ENCODE results near the gene CD99L2. TPM values are rescaled to one million over a fixed set of nuclear protein-coding genes. Genes with fewer than 3 reads are reported as not detected.

The CD99L2 gene
- total and polyA plus RNA-seq, 10 of the 15 experiments (the other 5 are each of a cell fraction or from before 2014, with no cell fraction given): 1.1 to 22.9 (median 13.0) TPM

DNA sequence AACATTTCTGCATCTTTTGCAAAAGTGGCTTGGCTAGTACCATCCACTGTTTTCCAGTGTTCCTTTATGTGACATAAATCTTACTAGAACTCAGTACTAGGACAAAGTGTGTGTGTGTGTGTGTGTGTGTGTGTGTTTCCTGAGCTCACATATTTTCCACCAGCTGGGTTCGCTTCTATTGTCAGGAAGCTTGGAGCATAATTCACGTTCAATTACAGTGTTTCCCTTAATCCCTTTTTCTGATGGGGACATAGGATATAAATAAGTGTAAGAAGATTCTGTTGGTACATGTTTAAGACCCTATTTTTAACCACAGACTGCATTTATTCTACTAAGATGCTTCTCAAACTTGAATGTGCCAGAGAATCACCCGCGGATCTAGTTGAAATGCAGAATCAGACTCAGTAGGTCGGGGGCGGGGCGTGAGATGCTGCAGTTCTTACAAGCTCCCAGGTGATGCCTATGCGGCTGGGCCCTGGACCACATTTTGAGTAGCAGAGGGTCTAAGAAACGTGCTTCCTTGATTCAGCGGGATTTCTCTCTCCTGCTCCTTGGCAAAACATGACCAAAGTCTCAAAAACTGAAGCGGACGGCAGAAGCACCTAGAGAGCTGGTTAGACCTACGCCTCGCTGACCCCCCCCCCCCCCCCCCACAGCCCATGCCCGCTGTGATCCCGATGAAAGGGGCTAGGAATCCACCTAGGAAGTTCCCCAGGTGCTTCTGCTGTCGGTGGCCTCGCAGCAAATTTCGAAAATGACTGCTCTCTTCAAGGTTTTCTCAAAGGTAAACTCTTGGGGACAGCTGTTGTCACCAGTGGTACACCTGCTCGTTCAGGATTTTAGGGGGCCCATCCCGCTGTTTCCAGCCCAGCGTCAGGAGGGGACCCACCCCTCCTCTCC is 797 bp downstream of the CD99L2 start:
- POLR2A ChIA-PET: interaction anchor here (0.7 to 0.8 kb wide), 2 partner anchors 17 to 48 kb away, joined by 3 to 4 read pairs; no protein-coding TSS in a partner anchor
- TF ChIP-seq NR2F1 (conservative IDR thresholded peaks at IDR 0.05) (no peak), SMAD1 (IDR thresholded peaks at IDR 0.05; ENCODE audit: low read depth, partially characterized antibody) (no peak), BCL11A (IDR thresholded peaks at IDR 0.05; ENCODE audit: low read depth, low read length) (no peak), BRCA1 (IDR thresholded peaks at IDR 0.05; ENCODE audit: low read depth, low read length) (no peak), ATF7 (IDR thresholded peaks at IDR 0.05; ENCODE audit: low read depth) (no peak), CBX5 (IDR thresholded peaks at IDR 0.05; ENCODE audit: low read depth) (no peak), NBN (IDR thresholded peaks at IDR 0.05) (no peak), RELA (IDR thresholded peaks at IDR 0.05; ENCODE audit: borderline replicate concordance, partially characterized antibody) (no peak)
- TF ChIP-seq, protein P1, sequence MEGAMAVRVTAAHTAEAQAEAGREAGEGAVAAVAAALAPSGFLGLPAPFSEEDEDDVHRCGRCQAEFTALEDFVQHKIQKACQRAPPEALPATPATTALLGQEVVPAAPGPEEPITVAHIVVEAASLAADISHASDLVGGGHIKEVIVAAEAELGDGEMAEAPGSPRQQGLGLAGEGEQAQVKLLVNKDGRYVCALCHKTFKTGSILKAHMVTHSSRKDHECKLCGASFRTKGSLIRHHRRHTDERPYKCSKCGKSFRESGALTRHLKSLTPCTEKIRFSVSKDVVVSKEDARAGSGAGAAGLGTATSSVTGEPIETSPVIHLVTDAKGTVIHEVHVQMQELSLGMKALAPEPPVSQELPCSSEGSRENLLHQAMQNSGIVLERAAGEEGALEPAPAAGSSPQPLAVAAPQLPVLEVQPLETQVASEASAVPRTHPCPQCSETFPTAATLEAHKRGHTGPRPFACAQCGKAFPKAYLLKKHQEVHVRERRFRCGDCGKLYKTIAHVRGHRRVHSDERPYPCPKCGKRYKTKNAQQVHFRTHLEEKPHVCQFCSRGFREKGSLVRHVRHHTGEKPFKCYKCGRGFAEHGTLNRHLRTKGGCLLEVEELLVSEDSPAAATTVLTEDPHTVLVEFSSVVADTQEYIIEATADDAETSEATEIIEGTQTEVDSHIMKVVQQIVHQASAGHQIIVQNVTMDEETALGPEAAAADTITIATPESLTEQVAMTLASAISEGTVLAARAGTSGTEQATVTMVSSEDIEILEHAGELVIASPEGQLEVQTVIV (IDR thresholded peaks at IDR 0.05; ENCODE audit: borderline replicate concordance, partially characterized antibody): no peak
- TF ChIP-seq, protein P2, sequence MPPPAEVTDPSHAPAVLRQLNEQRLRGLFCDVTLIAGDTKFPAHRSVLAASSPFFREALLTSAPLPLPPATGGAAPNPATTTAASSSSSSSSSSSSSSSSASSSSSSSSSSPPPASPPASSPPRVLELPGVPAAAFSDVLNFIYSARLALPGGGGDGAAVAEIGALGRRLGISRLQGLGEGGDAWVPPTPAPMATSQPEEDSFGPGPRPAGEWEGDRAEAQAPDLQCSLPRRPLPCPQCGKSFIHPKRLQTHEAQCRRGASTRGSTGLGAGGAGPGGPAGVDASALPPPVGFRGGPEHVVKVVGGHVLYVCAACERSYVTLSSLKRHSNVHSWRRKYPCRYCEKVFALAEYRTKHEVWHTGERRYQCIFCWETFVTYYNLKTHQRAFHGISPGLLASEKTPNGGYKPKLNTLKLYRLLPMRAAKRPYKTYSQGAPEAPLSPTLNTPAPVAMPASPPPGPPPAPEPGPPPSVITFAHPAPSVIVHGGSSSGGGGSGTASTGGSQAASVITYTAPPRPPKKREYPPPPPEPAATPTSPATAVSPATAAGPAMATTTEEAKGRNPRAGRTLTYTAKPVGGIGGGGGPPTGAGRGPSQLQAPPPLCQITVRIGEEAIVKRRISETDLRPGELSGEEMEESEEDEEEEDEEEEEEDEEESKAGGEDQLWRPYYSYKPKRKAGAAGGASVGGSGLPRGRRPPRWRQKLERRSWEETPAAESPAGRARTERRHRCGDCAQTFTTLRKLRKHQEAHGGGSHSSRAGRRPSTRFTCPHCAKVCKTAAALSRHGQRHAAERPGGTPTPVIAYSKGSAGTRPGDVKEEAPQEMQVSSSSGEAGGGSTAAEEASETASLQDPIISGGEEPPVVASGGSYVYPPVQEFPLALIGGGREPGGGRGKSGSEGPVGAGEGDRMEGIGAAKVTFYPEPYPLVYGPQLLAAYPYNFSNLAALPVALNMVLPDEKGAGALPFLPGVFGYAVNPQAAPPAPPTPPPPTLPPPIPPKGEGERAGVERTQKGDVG (CRISPR knock-in tag; IDR thresholded peaks at IDR 0.05): no peak
- SMC1A ChIA-PET (ENCODE audit: uncharacterized antibody, unreplicated experiment): interaction anchor here (1.2 kb wide), 1 partner anchor 11 kb away, joined by 3 read pairs; no protein-coding TSS in a partner anchor
- Histone ChIP-seq H3K79me2 (ENCODE audit: control insufficient read depth, insufficient read depth, low read length) (peaks cover 11% of the 10 kb centered on the region), H3K27me3 (replicated peaks in 1 of 2; ENCODE audit: control insufficient read depth in 2 of 2, insufficient read depth in 2 of 2, low read length in 1 of 2) (no peaks in the 10 kb centered on the region), H3K4me2 (ENCODE audit: control insufficient read depth, insufficient read depth) (peak overlapping the region; percentile 21), H2AFZ (ENCODE audit: control insufficient read depth, low read depth, low read length) (peak overlapping the region; percentile 75), H3K9ac (ENCODE audit: control insufficient read depth, insufficient read depth, low read length) (peak overlapping the region; percentile 80), H3K36me3 (ENCODE audit: control insufficient read depth in 2 of 2, insufficient read depth in 2 of 2, low read length in 1 of 2) (no peaks in the 10 kb centered on the region), H3K27ac (ENCODE audit: control insufficient read depth, insufficient read depth) (peak overlapping the region; percentile 69), H3K4me1 (ENCODE audit: control insufficient read depth, insufficient read depth, low read length) (no peaks in the 10 kb centered on the region; the same call in 1 of the 2 replicates), H3K4me3 (peak overlapping the region; percentile 71), H4K20me1 (ENCODE audit: control insufficient read depth, insufficient read depth) (no peaks in the 10 kb centered on the region), H3K9me3 (replicated peaks; ENCODE audit: control insufficient read depth, insufficient read depth, low read length) (no peaks in the 10 kb centered on the region; the same call in 2 of the 3 replicates)
- DNase-seq (ENCODE audit: low read depth, low spot score) (no peak), ATAC-seq (peak; percentile 15; the same call in 2 of the 3 replicates), FAIRE-seq (peak; percentile 7)
- intact Hi-C loops (cut with micrococcal nuclease; ENCODE audit: unreplicated experiment): loop anchor here (2.0 to 5.0 kb wide), 2 partner anchors 85 to 120 kb away; partner anchors contain the start of gene HMGB3
- in situ Hi-C loops (cut with MboI): no loop called here
- RAD21 ChIA-PET (ENCODE audit: unreplicated experiment): interaction anchor here (0.7 to 1.0 kb wide), 2 partner anchors 10 to 117 kb away, joined by 3 read pairs; no protein-coding TSS in a partner anchor
- WGBS (ENCODE audit: insufficient coverage, insufficient replicate concordance, low lambda C conversion rate, missing lambda C conversion rate): 19% methylated on average over 21 of the region's 22 CpGs
- CTCF ChIA-PET: interaction anchor here (0.8 kb wide), 1 partner anchor 18 kb away, joined by 4 read pairs; no protein-coding TSS in a partner anchor
- BruUV-seq (replicated peaks): TSS peak; percentile 86

All from GM12878 (cell line).